ENCODE results near the gene KLHL10. TPM values are rescaled to one million over a fixed set of nuclear protein-coding genes. Genes with fewer than 3 reads are reported as not detected.
A peak's percentile ranks its signal among the peaks of the same experiment; 100 is the strongest.

Gene KLHL10
- total and polyA plus RNA-seq, 2 of the 13 experiments (the other 11 are each of a cell fraction or from before 2014, with no cell fraction given) = 0.04 to 0.08 TPM

DNA sequence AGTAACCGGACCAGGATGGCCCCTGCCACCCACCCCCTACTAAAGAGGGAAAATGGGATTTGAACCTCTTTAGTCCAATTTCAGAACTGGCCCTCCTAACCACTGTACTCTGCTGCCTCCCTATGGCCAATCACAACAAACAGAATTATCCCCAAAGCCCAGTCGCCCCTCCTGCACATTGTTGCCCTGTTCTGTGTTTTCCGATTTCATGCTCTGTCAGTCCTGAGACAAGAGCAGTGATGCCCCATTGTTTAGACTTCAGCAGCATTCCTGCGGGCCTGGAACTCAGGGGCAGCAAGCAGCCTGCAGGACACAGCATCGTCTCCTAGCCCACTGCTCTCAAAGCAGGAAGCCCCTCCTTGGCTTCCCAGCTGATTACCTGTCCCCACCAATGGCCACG is 48.1 kb downstream of the KLHL10 start (continued):
- TF ChIP-seq, protein P1, sequence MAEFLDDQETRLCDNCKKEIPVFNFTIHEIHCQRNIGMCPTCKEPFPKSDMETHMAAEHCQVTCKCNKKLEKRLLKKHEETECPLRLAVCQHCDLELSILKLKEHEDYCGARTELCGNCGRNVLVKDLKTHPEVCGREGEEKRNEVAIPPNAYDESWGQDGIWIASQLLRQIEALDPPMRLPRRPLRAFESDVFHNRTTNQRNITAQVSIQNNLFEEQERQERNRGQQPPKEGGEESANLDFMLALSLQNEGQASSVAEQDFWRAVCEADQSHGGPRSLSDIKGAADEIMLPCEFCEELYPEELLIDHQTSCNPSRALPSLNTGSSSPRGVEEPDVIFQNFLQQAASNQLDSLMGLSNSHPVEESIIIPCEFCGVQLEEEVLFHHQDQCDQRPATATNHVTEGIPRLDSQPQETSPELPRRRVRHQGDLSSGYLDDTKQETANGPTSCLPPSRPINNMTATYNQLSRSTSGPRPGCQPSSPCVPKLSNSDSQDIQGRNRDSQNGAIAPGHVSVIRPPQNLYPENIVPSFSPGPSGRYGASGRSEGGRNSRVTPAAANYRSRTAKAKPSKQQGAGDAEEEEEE (CRISPR knock-in tag; IDR thresholded peaks at IDR 0.05; ENCODE audit: borderline replicate concordance) = no peak

DNA sequence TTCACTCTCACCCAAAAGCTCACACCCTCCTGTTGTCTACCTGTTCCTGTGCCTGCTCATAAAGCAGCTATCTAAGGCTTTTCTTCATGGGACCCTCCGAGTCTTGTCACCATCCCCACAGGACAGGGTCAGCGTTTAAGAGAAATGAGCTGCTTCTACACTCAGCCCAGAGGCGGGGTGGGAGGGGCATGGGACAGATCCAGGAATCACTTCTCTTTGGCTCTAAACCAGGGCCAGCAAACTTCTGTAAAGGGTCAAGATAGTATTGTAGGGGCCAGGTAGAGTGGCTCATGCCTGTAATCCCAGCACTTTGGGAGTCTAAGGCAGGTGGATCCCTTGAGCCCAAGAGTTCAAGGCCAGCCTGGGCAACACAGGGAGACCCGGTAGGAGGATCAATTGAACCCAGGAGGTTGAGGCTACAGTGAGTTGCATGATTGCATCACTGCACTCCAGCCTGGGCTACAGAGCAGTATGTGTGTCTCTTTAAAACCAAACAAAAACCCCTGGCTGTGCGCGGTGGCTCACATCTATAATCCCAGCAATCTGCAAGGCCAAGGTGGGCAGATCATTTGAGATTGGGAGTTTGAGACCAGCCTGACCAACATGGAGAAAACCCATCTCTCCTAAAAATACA is 50.8 kb downstream of the KLHL10 start:
- intact Hi-C loops (cut with micrococcal nuclease; ENCODE audit: unreplicated experiment) = no loop called here
- no peaks in the 10 kb centered on the region for H3K79me2 ChIP-seq (ENCODE audit: insufficient read depth, low read length)
- TF ChIP-seq ZFP90 (CRISPR knock-in tag; IDR thresholded peaks at IDR 0.05; ENCODE audit: borderline replicate concordance) (0 out of 2 replicates have a peak, but pooled peaks have one; percentile 70), RXRA (CRISPR knock-in tag; IDR thresholded peaks at IDR 0.05) (peak; percentile 15; the same call in 1 of the 2 replicates), SMC3 (IDR thresholded peaks at IDR 0.05; ENCODE audit: low read length) (no peak), SOX5 (CRISPR knock-in tag; IDR thresholded peaks at IDR 0.05; ENCODE audit: borderline replicate concordance) (0 out of 2 replicates have a peak, but pooled peaks have one; percentile 8), TAF15 (IDR thresholded peaks at IDR 0.05; ENCODE audit: low read depth, low read length, poor library complexity, severe bottlenecking) (no peak), HNF4A (CRISPR knock-in tag; IDR thresholded peaks at IDR 0.05) (peak; percentile 42; the same call in 1 of the 2 replicates), ADNP (CRISPR knock-in tag; IDR thresholded peaks at IDR 0.05) (peak; percentile 72; the same call in 1 of the 2 replicates), ZNF264 (CRISPR knock-in tag; IDR thresholded peaks at IDR 0.05) (0 out of 2 replicates have a peak, but pooled peaks have one; percentile 17)
- TF ChIP-seq, protein P2, sequence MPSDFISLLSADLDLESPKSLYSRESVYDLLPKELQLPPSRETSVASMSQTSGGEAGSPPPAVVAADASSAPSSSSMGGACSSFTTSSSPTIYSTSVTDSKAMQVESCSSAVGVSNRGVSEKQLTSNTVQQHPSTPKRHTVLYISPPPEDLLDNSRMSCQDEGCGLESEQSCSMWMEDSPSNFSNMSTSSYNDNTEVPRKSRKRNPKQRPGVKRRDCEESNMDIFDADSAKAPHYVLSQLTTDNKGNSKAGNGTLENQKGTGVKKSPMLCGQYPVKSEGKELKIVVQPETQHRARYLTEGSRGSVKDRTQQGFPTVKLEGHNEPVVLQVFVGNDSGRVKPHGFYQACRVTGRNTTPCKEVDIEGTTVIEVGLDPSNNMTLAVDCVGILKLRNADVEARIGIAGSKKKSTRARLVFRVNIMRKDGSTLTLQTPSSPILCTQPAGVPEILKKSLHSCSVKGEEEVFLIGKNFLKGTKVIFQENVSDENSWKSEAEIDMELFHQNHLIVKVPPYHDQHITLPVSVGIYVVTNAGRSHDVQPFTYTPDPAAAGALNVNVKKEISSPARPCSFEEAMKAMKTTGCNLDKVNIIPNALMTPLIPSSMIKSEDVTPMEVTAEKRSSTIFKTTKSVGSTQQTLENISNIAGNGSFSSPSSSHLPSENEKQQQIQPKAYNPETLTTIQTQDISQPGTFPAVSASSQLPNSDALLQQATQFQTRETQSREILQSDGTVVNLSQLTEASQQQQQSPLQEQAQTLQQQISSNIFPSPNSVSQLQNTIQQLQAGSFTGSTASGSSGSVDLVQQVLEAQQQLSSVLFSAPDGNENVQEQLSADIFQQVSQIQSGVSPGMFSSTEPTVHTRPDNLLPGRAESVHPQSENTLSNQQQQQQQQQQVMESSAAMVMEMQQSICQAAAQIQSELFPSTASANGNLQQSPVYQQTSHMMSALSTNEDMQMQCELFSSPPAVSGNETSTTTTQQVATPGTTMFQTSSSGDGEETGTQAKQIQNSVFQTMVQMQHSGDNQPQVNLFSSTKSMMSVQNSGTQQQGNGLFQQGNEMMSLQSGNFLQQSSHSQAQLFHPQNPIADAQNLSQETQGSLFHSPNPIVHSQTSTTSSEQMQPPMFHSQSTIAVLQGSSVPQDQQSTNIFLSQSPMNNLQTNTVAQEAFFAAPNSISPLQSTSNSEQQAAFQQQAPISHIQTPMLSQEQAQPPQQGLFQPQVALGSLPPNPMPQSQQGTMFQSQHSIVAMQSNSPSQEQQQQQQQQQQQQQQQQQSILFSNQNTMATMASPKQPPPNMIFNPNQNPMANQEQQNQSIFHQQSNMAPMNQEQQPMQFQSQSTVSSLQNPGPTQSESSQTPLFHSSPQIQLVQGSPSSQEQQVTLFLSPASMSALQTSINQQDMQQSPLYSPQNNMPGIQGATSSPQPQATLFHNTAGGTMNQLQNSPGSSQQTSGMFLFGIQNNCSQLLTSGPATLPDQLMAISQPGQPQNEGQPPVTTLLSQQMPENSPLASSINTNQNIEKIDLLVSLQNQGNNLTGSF (CRISPR knock-in tag; IDR thresholded peaks at IDR 0.05) = 0 out of 2 replicates have a peak, but pooled peaks have one; percentile 41
- TF ChIP-seq, protein P3, sequence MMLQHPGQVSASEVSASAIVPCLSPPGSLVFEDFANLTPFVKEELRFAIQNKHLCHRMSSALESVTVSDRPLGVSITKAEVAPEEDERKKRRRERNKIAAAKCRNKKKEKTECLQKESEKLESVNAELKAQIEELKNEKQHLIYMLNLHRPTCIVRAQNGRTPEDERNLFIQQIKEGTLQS (CRISPR knock-in tag; IDR thresholded peaks at IDR 0.05) = peak; percentile 58; the same call in 1 of the 2 replicates

More for the DNA sequence above, 50.8 kb downstream of the KLHL10 start:
- H3K36me3 ChIP-seq (replicated peaks in 1 of 2; ENCODE audit: control insufficient read depth in 1 of 2, insufficient read depth in 2 of 2, low read length in 2 of 2) = peaks cover 40 to 88% of the 10 kb centered on the region in 2 experiments
- WGBS (ENCODE audit: low lambda C conversion rate) = 73% methylated on average over 6 of the region's 6 CpGs
- no peaks in the 10 kb centered on the region for H4K20me1 ChIP-seq (ENCODE audit: insufficient read depth, low read length)
- BruUV-seq (replicated peaks) = no TSS peak
- ATAC-seq = peak; percentile 13; the same call in 1 of the 3 replicates
- H3K9ac ChIP-seq (ENCODE audit: insufficient read depth, low read depth, low read length) = no peak overlapping the region
- no peak overlapping the region for H2AFZ ChIP-seq (ENCODE audit: low read length)
- no peaks in the 10 kb centered on the region for H3K27me3 ChIP-seq (ENCODE audit: control insufficient read depth in 1 of 2, insufficient read depth in 2 of 2, low read length in 2 of 2)
- no peak for DNase-seq (ENCODE audit: low spot score)
- POLR2A ChIA-PET = no interaction called here
- CTCF ChIA-PET (ENCODE audit: low intra/inter-chr PET ratio, low total read pairs) = no interaction called here
- no peaks in the 10 kb centered on the region for H3K9me3 ChIP-seq (ENCODE audit: low read length)
- FAIRE-seq = peak; percentile 37
- H3K4me1 ChIP-seq (ENCODE audit: insufficient read depth, low read length) = peaks cover 35% of the 10 kb centered on the region
- in situ Hi-C loops (cut with HindIII; ENCODE audit: extremely low pct_ligation_motif_present, low pct_unique_long_range_greater_than_20kb) = no loop called here
- H3K27ac ChIP-seq (ENCODE audit: extremely low read length, insufficient read depth, low read length) = no peak overlapping the region
- H3K4me2 ChIP-seq (ENCODE audit: low read depth, low read length) = no peak overlapping the region
- H3K4me3 ChIP-seq (replicated peaks in 1 of 3; ENCODE audit: insufficient read depth in 1 of 3, low read depth in 2 of 3, low read length in 3 of 3) = no peak overlapping the region
